Measurements from ENCODE around the gene FAAP20.

The FAAP20 gene

GRCh38 chr1:2215329-2215728 lies 20.8 kb upstream of the FAAP20 start (continued):
- TF ChIP-seq ZNF311 (tag by site-specific recombination; IDR thresholded peaks at IDR 0.05; ENCODE audit: borderline replicate concordance) (no peak), ZNF266 (tag by site-specific recombination; IDR thresholded peaks at IDR 0.05; ENCODE audit: low read depth) (no peak), MYNN (tag by site-specific recombination; IDR thresholded peaks at IDR 0.05; ENCODE audit: borderline replicate concordance) (no peak)

GRCh38 chr1:2214541-2215241 lies 20.1 kb upstream of the FAAP20 start:
- Histone ChIP-seq H3K9me3 (ENCODE audit: control insufficient read depth, insufficient read depth, low read depth, low read length) (no peaks in the 10 kb centered on the region), H3K4me1 (ENCODE audit: control insufficient read depth, insufficient read depth, low read length) (peaks cover 9% of the 10 kb centered on the region), H3K27ac (ENCODE audit: extremely low read depth, low read depth, low read length) (no peak overlapping the region), H3K36me3 (ENCODE audit: control insufficient read depth in 2 of 2, insufficient read depth in 1 of 2, low read length in 2 of 2) (no peaks in the 10 kb centered on the region), H3K4me3 (ENCODE audit: low read depth, low read length) (no peak overlapping the region)
- ChIA-PET CTCF (interaction anchor here (0.5 to 1.0 kb wide), 2 partner anchors 19 to 50 kb away, joined by 3 read pairs; no protein-coding TSS in a partner anchor), POLR2A (no interaction called here)
- TF ChIP-seq ZNF146 (tag by site-specific recombination; IDR thresholded peaks at IDR 0.05): no peak
- TF ChIP-seq ZFHX2 (tag by site-specific recombination; conservative IDR thresholded peaks at IDR 0.05): 0 out of 2 replicates have a peak, but pooled peaks have one; percentile 6
- TF ChIP-seq SCRT2 (tag by site-specific recombination; IDR thresholded peaks at IDR 0.05): 0 out of 2 replicates have a peak, but pooled peaks have one; percentile 9

DNA sequence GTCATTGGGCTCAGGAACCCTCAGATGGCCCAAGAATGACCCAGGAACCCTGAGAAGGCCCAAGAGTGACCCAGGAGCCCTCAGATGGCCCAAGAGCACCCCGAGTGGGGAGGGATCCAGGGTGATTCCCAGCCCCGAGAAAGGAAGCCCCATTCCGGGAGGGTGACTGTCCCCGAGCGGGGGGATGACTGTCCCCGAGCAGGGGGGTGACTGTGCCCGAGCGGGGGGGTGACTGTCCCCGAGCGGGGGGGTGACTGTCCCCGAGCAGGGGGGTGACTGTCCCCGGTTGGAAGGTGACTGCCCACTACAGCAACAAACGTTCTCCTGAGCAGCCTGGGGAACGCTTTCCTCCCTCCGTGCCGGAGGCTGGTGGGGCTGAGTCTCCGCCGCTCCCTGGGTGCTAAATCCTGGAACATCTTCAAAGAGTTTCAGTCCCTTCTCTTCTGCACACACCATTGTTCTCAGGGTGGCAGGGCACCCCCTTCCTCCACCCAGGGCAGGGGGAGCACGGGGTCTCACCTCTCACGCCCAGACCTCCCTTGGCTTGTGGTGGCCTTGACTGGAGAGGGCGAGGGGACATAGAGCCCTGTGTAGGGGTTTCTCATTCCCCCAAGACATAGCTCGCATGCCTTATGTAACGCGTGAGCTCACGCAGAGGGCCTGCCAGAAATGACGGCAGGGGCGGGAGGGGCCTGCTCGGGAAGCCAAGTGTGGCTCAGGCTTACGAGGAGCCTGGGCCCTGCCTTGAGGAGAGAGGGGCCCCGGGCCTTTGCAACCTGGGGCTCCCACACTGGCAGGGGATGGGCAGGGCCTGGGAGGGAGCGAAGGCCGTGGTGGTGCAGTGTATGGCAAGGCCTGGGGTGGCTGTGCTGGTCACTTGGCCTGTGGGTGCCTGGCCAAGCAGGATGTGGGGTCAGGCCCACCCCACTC lies 19.3 kb upstream of the FAAP20 start:
- no peaks in the 10 kb centered on the region for H3K36me3 ChIP-seq (ENCODE audit: control insufficient read depth in 2 of 2, insufficient read depth in 1 of 2, low read length in 2 of 2)
- H3K4me3 ChIP-seq (ENCODE audit: low read depth, low read length): no peak overlapping the region
- peak overlapping the region; percentile 73; the same call in 1 of the 2 replicates for H3K27ac ChIP-seq (ENCODE audit: extremely low read depth, low read depth, low read length)
- H3K9me3 ChIP-seq (ENCODE audit: control insufficient read depth, insufficient read depth, low read depth, low read length): no peaks in the 10 kb centered on the region
- peaks cover 9% of the 10 kb centered on the region for H3K4me1 ChIP-seq (ENCODE audit: control insufficient read depth, insufficient read depth, low read length)
- POLR2A ChIA-PET: no interaction called here
- CTCF ChIA-PET: interaction anchor here (0.5 to 1.0 kb wide), 3 partner anchors 18 to 943 kb away, joined by 3 read pairs; no protein-coding TSS in a partner anchor
- no peak for TF ChIP-seq KLF8 (tag by site-specific recombination; IDR thresholded peaks at IDR 0.05)
- TF ChIP-seq ZBTB20 (tag by site-specific recombination; IDR thresholded peaks at IDR 0.05): peak; percentile 63; the same call in 1 of the 2 replicates

DNA sequence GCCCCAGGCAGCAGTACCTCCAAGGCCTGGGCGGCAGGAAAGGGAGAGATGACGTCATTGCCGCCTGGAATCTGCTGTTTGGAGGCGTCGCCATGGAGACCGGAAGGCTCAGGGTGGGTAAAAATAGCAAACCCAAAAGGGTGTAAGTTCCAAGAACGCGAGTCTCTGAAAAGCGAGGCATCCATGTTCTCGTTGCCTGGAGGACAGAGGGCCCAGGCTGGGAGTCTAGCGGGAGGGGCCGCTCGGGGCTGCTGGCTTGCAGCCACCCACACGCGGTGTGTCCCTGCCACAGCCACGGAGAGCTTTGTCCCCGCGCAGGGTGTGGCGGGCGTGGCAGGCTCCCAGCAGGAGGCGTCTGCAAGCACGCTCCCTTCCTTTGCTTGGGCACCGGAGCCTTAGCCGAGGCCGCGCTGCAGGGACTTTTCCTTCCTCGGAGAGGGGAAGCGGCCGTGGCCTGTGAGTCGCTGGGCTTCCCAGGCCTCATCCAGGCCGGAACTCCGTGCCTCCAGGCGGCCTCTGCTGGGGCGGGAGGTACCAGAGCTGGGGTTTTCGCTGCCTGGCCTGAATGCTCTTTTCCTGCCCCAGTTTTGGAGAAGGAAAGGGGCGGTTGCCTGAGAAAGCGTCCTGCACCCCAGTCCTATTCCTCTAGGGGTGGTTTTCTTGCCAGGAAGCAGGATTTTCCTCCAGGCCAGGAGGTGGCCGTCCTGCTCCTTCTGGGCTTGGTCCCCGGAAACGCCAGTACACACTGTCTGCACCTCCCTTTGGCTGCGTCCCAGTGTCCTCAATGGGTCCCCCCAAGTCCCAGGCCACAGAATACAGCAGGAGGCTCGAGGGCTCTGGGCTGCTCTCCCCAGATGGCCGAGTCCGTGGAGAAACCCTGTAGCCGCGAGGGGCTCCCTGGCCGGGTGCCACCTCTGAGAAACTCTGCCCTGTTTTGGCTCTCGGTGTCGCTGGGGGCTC lies 18.2 kb upstream of the FAAP20 start:
- Histone ChIP-seq H3K4me1 (ENCODE audit: control insufficient read depth, insufficient read depth, low read length) (peaks cover 9% of the 10 kb centered on the region), H3K36me3 (ENCODE audit: control insufficient read depth in 2 of 2, insufficient read depth in 1 of 2, low read length in 2 of 2) (no peaks in the 10 kb centered on the region), H3K9me3 (ENCODE audit: control insufficient read depth, insufficient read depth, low read depth, low read length) (no peaks in the 10 kb centered on the region), H3K4me3 (ENCODE audit: low read depth, low read length) (peak overlapping the region; percentile 32), H3K27ac (ENCODE audit: extremely low read depth, low read depth, low read length) (peak overlapping the region; percentile 73)
- CTCF ChIA-PET: interaction anchor here (0.6 to 1.5 kb wide), 4 partner anchors 8 to 372 kb away, joined by 3 to 7 read pairs (median 4); partner anchors contain the start of gene FAAP20
- POLR2A ChIA-PET: interaction anchor here (1.0 to 3.2 kb wide), 4 partner anchors 15 to 18 kb away, joined by 3 to 21 read pairs (median 6); partner anchors contain the start of genes FAAP20 and SKI
- TF ChIP-seq ZNF37A (tag by site-specific recombination; IDR thresholded peaks at IDR 0.05): no peak
- TF ChIP-seq ATF2 (tag by site-specific recombination; IDR thresholded peaks at IDR 0.05; ENCODE audit: low read depth): peak; percentile 99
- 0 out of 2 replicates have a peak, but pooled peaks have one; percentile 32 for TF ChIP-seq ZNF518A (tag by site-specific recombination; conservative IDR thresholded peaks at IDR 0.05; ENCODE audit: low read depth)
- TF ChIP-seq ZBTB8A (tag by site-specific recombination; IDR thresholded peaks at IDR 0.05): peak; percentile 96
- TF ChIP-seq, protein P1, sequence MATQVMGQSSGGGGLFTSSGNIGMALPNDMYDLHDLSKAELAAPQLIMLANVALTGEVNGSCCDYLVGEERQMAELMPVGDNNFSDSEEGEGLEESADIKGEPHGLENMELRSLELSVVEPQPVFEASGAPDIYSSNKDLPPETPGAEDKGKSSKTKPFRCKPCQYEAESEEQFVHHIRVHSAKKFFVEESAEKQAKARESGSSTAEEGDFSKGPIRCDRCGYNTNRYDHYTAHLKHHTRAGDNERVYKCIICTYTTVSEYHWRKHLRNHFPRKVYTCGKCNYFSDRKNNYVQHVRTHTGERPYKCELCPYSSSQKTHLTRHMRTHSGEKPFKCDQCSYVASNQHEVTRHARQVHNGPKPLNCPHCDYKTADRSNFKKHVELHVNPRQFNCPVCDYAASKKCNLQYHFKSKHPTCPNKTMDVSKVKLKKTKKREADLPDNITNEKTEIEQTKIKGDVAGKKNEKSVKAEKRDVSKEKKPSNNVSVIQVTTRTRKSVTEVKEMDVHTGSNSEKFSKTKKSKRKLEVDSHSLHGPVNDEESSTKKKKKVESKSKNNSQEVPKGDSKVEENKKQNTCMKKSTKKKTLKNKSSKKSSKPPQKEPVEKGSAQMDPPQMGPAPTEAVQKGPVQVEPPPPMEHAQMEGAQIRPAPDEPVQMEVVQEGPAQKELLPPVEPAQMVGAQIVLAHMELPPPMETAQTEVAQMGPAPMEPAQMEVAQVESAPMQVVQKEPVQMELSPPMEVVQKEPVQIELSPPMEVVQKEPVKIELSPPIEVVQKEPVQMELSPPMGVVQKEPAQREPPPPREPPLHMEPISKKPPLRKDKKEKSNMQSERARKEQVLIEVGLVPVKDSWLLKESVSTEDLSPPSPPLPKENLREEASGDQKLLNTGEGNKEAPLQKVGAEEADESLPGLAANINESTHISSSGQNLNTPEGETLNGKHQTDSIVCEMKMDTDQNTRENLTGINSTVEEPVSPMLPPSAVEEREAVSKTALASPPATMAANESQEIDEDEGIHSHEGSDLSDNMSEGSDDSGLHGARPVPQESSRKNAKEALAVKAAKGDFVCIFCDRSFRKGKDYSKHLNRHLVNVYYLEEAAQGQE (tag by site-specific recombination; IDR thresholded peaks at IDR 0.05): no peak
